Duodenal mucosa (tissue), 2 donors: Measurements from ENCODE around the gene SUPT16H.
"Not testable (repeated sequence)": the region's sequence is repeated elsewhere in the genome, so short reads cannot be mapped to it uniquely, and the experiment has no call there.

Source experiments
- H3K27ac ChIP-seq: one replicate; pipeline ENCODE4 v1.7.0; 2013; ENCODE audit warnings: low read depth, low read length
- H3K27me3 ChIP-seq, 2 donors: one replicate each; pipeline ENCODE4 v1.7.0; 2013; ENCODE audit warnings: low read length in 2 of 2, control low read depth in 1 of 2; ENCODE audit not compliant: insufficient read depth in 2 of 2, control insufficient read depth in 1 of 2
- H3K36me3 ChIP-seq, 2 donors: one replicate each; pipeline ENCODE4 v1.7.0; 2013; ENCODE audit warnings: low read length in 2 of 2, control low read depth in 1 of 2; ENCODE audit not compliant: insufficient read depth in 2 of 2, control insufficient read depth in 1 of 2
- H3K4me1 ChIP-seq, 2 donors: one replicate each; pipeline ENCODE4 v1.7.0; 2013; ENCODE audit warnings: low read length in 2 of 2, control low read depth in 1 of 2; ENCODE audit not compliant: insufficient read depth in 2 of 2, control insufficient read depth in 1 of 2
- H3K4me3 ChIP-seq, 2 donors: one replicate each; pipeline ENCODE4 v1.7.0; 2013; ENCODE audit warnings: low read length in 2 of 2, low read depth in 1 of 2
- H3K9ac ChIP-seq, 2 donors: one replicate each; pipeline ENCODE4 v1.7.0; 2013; ENCODE audit warnings: low read length in 2 of 2, low read depth in 1 of 2
- H3K9me3 ChIP-seq, 2 donors: one replicate each; pipeline ENCODE4 v1.7.0; 2013; ENCODE audit warnings: low read length in 2 of 2, control low read depth in 1 of 2; ENCODE audit not compliant: control insufficient read depth in 1 of 2

SUPT16H gene

GRCh38 chr14:21308132-21308478 is 75.7 kb downstream of the SUPT16H start:
- no peaks in the 10 kb centered on the region for H3K9me3 ChIP-seq
- H3K4me1 ChIP-seq, result peaks cover 0 to 10% of the 10 kb centered on the region in 2 donors
- peak overlapping the region; percentile 56 to 60 for H3K4me3 ChIP-seq
- H3K27ac ChIP-seq, result peak overlapping the region; percentile 4
- no peaks in the 10 kb centered on the region for H3K36me3 ChIP-seq
- peak overlapping the region; percentile 8 to 37 for H3K9ac ChIP-seq
- H3K27me3 ChIP-seq, result no peaks in the 10 kb centered on the region

GRCh38 chr14:21307637-21308036 is 76.2 kb downstream of the SUPT16H start:
- H3K27ac ChIP-seq, result no peak overlapping the region
- H3K9ac ChIP-seq, result no peak overlapping the region
- no peak overlapping the region for H3K4me3 ChIP-seq
- H3K4me1 ChIP-seq, result peaks cover 0 to 10% of the 10 kb centered on the region in 2 donors
- H3K9me3 ChIP-seq, result no peaks in the 10 kb centered on the region
- H3K27me3 ChIP-seq, result no peaks in the 10 kb centered on the region
- H3K36me3 ChIP-seq, result no peaks in the 10 kb centered on the region

- H3K9ac ChIP-seq, H3K4me3 ChIP-seq, H3K27ac ChIP-seq, H3K36me3 ChIP-seq, H3K27me3 ChIP-seq, H3K9me3 ChIP-seq, H3K4me1 ChIP-seq: not testable (repeated sequence)
Observed at GRCh38 chr14:21302836-21303140, 81.0 kb downstream of the SUPT16H start.

- no peak overlapping the region for H3K4me3 ChIP-seq
- H3K9ac ChIP-seq, result no peak overlapping the region
- H3K4me1 ChIP-seq, result peaks cover 6% of the 10 kb centered on the region in 2 donors
- H3K27me3 ChIP-seq, result no peaks in the 10 kb centered on the region
- no peaks in the 10 kb centered on the region for H3K36me3 ChIP-seq
- no peak overlapping the region for H3K27ac ChIP-seq
- H3K9me3 ChIP-seq, result no peaks in the 10 kb centered on the region
Observed at GRCh38 chr14:21302013-21302835, 81.6 kb downstream of the SUPT16H start.
